IPS-20b (cell line): Measurements from ENCODE around the gene RUFY2.
"Not testable (repeated sequence)": the region's sequence is repeated elsewhere in the genome, so short reads cannot be mapped to it uniquely, and the experiment has no call there.

ENCODE experiments used
- H3K27ac ChIP-seq: one replicate; pipeline ENCODE4 v1.5.1; 2013; ENCODE audit warnings: low read length
- H3K27me3 ChIP-seq: 2 replicates; pipeline ENCODE4 v1.6.1; 2013; ENCODE audit warnings: mild to moderate bottlenecking, low read length, inconsistent platforms; ENCODE audit not compliant: insufficient read depth
- H3K36me3 ChIP-seq: 2 replicates; pipeline ENCODE4 v1.6.1; 2013; ENCODE audit warnings: low read depth, mild to moderate bottlenecking, inconsistent platforms, low read length, moderate library complexity; ENCODE audit not compliant: insufficient read depth
- H3K4me1 ChIP-seq: 2 replicates; pipeline ENCODE4 v1.6.1; 2013; ENCODE audit warnings: mild to moderate bottlenecking, control low read depth, inconsistent platforms, low read length, moderate library complexity; ENCODE audit not compliant: insufficient read depth
- H3K4me3 ChIP-seq: 2 replicates; pipeline ENCODE4 v1.5.1; 2013; ENCODE audit warnings: mild to moderate bottlenecking, low read length, inconsistent platforms
- H3K9ac ChIP-seq: 2 replicates; pipeline ENCODE4 v1.6.1; 2013; ENCODE audit warnings: low read depth, mild to moderate bottlenecking, inconsistent platforms, low read length, moderate library complexity
- H3K9me3 ChIP-seq: 2 replicates; pipeline ENCODE4 v1.6.1; 2013; ENCODE audit warnings: mild to moderate bottlenecking, low read depth, low read length, inconsistent platforms; ENCODE audit not compliant: insufficient read depth

The RUFY2 gene

DNA sequence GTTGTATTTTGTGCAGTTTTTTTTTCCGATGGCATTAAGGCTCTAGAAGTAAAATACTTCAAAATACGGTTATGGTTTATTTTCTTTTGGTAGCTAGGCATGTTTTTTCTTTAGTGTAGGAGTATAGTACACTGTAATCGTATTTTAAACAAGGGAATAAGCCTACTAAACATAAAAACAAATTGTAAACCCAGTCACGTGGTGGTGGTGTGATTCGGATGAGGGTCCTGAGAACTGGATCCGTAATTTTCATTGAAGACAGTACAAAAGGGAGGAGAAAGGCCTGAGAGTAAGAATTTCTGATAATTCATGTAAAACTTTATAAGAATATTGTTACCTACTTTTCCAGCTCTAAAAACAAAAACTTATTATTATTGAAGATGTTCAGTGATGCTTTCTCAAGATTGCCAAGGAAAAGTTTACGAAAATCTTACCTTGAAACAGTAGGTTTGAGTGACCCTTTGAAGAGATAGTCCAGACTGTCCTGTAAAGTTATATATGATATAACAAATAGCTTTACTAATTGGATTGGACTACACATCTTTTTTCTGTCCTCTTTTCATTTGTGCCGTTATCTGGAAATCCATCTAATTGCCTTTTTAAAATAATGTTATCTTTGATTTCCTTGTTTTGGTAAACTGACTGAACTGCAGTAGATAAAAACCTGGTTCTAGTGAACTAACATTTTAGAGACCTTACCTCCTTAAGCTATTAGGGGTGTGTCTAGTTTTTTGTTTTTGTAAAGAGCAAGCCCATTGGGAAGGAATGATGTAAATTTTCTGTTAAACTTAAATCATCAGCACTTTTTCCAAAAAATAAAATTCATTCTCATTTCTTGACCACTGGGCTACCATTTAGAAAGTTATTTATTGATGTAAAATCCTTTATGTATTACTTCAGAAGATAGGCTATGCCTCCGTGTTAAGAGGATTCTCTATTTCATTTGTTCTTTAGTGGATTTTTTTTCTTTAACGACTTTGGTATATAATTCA lies 73.3 kb downstream of the RUFY2 start:
- peaks cover 45% of the 10 kb centered on the region for H3K36me3 ChIP-seq
- peak overlapping the region; percentile 99 for H3K27ac ChIP-seq
- peak overlapping the region; percentile 100 for H3K9ac ChIP-seq
- H3K9me3 ChIP-seq = no peaks in the 10 kb centered on the region
- H3K4me1 ChIP-seq = peaks cover 17% of the 10 kb centered on the region; the same call in 1 of the 2 replicates
- peak overlapping the region; percentile 87 for H3K4me3 ChIP-seq
- H3K27me3 ChIP-seq = no peaks in the 10 kb centered on the region

DNA sequence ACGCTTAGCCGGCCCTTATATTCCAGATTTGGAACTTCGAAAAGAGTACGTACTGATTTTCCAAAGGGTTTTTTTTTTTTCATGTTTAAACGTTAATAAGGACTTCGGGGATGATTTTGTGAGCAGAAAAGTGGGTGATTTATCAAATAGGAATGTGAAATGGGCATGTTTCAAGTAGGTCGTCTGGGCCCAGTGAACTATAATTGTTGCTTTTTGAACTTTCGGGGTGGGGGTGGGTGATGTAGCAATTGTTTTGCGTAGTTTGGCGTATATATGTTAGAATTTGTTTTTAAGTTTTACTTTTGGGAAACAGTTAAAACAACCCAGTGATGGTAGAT lies 74.0 kb downstream of the RUFY2 start:
- Histone ChIP-seq H3K36me3 (peaks cover 38% of the 10 kb centered on the region), H3K4me3 (peak overlapping the region; percentile 87), H3K9me3 (no peaks in the 10 kb centered on the region), H3K9ac (peak overlapping the region; percentile 100), H3K27me3 (no peaks in the 10 kb centered on the region), H3K27ac (peak overlapping the region; percentile 99), H3K4me1 (peaks cover 24% of the 10 kb centered on the region; the same call in 1 of the 2 replicates)

DNA sequence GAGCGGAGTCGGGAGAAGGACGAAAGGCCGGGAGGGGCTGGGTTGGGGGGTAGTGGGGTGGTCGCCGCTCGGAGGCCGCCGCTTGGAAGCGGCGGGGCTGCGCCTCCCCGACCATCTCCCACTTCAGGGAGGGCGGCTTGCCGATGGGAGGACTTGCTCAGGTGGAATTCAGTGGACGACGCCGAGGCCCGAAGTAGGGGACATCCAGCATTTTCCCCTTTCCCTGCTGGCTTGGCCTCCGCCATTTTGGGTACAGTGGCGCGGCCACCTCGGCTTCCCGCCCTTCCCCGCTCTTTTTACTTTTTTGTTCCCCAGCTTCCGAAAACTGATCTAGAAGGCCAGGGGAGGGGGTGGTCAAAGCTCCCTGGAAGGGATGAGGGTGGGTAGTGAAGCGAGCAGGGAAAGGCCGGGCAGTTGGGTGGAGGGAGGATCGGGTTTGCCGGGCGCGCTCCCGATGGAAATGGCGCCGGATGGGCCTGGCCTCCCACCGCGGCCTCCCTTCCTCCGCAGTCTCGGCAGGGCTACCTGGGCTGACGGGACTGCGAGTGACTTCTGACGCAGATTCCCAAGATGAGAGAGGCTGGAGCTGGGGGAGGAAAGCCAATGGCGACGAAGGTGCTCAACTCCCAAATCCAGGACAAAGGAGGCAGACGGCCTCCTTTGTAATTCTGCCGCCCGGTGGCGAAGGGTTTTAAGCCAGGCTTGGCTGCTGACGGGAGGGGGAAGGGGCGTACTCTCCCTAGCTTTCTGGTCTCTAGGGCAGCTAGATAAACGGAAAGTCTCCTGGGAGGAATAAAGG lies 74.6 kb downstream of the RUFY2 start, which contains the start of gene PBLD:
TSS of gene PBLD (minus strand) at position 670 of the 799 bp plus-strand sequence. CDS start 26,084 bp downstream, outside the sequence.
- Histone ChIP-seq H3K4me1 (peaks cover 26% of the 10 kb centered on the region; the same call in 1 of the 2 replicates), H3K9ac (peak within 1 kb of the TSS; percentile 100), H3K4me3 (peak within 1 kb of the TSS; percentile 87), H3K36me3 (peaks cover 33% of the 10 kb centered on the region), H3K27me3 (no peaks in the 10 kb centered on the region), H3K9me3 (no peaks in the 10 kb centered on the region), H3K27ac (peak within 1 kb of the TSS; percentile 99)

GRCh38 chr10:68331455-68332258 lies 75.4 kb downstream of the RUFY2 start, which contains the start of gene HNRNPH3:
HNRNPH3 (plus strand) TSS chr10:68332064; CDS start chr10:68337222, 5,158 bp downstream.
- Histone ChIP-seq H3K4me1 (peaks cover 21% of the 10 kb centered on the region; the same call in 1 of the 2 replicates), H3K9me3 (no peaks in the 10 kb centered on the region), H3K9ac (peak within 1 kb of the TSS; percentile 100), H3K4me3 (peak within 1 kb of the TSS; percentile 87), H3K36me3 (peaks cover 25% of the 10 kb centered on the region), H3K27ac (peak within 1 kb of the TSS; percentile 99), H3K27me3 (no peaks in the 10 kb centered on the region)

GRCh38 chr10:68330852-68331454 lies 76.1 kb downstream of the RUFY2 start:
- Histone ChIP-seq H3K27ac (peak overlapping the region; percentile 99), H3K36me3 (peaks cover 19% of the 10 kb centered on the region), H3K27me3 (no peaks in the 10 kb centered on the region), H3K4me3 (peak overlapping the region; percentile 87), H3K4me1 (peaks cover 19% of the 10 kb centered on the region; the same call in 1 of the 2 replicates), H3K9me3 (no peaks in the 10 kb centered on the region), H3K9ac (peak overlapping the region; percentile 100)

DNA sequence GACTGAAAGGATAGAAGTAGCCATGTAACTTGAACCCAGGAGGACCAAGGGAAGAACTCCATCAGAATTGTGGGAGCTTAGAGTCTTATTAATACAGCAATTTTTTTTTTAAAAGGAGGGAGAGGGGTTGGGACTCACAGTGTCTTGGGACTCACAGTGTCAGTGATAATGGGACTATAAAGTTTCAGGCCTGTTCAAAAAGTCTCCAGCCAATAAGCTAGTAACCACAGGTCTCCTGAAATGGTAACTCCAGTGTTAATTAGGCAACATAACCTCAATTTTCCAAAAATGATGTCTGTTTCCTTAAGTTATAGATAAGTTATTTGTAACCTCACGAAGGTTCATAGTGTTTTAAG lies 77.6 kb downstream of the RUFY2 start:
- Histone ChIP-seq H3K4me1 (peaks cover 9% of the 10 kb centered on the region; the same call in 1 of the 2 replicates), H3K27ac (no peak overlapping the region), H3K36me3 (peaks cover 10% of the 10 kb centered on the region; the same call in 1 of the 2 replicates), H3K27me3 (no peaks in the 10 kb centered on the region), H3K4me3 (no peak overlapping the region), H3K9me3 (no peaks in the 10 kb centered on the region), H3K9ac (no peak overlapping the region)

GRCh38 chr10:68327889-68328786 lies 78.9 kb downstream of the RUFY2 start:
- Histone ChIP-seq H3K27me3 (no peaks in the 10 kb centered on the region), H3K9me3 (no peaks in the 10 kb centered on the region), H3K27ac (no peak overlapping the region), H3K36me3 (0 out of 2 replicates have a peak, but pooled peaks cover 5% of the 10 kb centered on the region), H3K4me3 (0 out of 2 replicates have a peak overlapping the region, but pooled peaks have one; percentile 6), H3K9ac (peak overlapping the region; percentile 67; the same call in 1 of the 2 replicates), H3K4me1 (peaks cover 9% of the 10 kb centered on the region; the same call in 1 of the 2 replicates)

DNA sequence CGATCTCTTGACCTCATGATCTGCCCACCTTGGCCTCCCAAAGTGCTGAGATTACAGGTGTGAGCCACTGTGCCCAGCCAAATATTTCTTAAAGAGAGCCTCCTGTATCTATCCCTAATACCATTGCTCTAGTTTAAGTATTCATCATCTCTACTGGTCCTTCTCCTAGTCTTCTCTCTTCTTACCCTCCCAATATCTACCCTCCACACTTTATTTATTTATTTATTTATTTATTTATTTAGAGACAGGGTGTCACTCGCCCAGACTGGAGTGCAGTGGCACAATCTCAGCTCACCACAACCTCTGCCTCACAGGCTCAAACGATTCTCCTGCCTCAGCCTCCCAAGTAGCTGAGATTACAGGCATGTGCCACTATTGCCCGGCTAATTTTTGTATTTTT lies 82.7 kb downstream of the RUFY2 start:
- H3K4me1 ChIP-seq, H3K9me3 ChIP-seq, H3K36me3 ChIP-seq, H3K27me3 ChIP-seq, H3K9ac ChIP-seq, H3K27ac ChIP-seq, H3K4me3 ChIP-seq: not testable (repeated sequence)

GRCh38 chr10:68318331-68319059 lies 88.6 kb downstream of the RUFY2 start:
- H3K9ac ChIP-seq = no peak overlapping the region
- H3K9me3 ChIP-seq = peaks cover 14% of the 10 kb centered on the region
- H3K27ac ChIP-seq = no peak overlapping the region
- no peak overlapping the region for H3K4me3 ChIP-seq
- no peaks in the 10 kb centered on the region for H3K4me1 ChIP-seq
- H3K36me3 ChIP-seq = no peaks in the 10 kb centered on the region
- no peaks in the 10 kb centered on the region for H3K27me3 ChIP-seq
